GM18861 (cell line): Measurements from ENCODE around the gene CTNND2.

Experiments used
- ATAC-seq: cut with Tn5 transposase; IDR thresholded peaks from one replicate; pipeline ENCODE4 v1.9.1; 2021; ENCODE audit not compliant: unreplicated experiment

Gene CTNND2

GRCh38 chr5:11197726-11198125 lies 706.5 kb downstream of the CTNND2 start:
- ATAC-seq = no peak

GRCh38 chr5:11191673-11192072 lies 712.6 kb downstream of the CTNND2 start:
- no peak for ATAC-seq

GRCh38 chr5:11182441-11183080 lies 721.7 kb downstream of the CTNND2 start:
- ATAC-seq = peak; percentile 59

- no peak for ATAC-seq
These were observed 722.3 kb downstream of the CTNND2 start for GRCh38 chr5:11181940-11182339.

- ATAC-seq = no peak
These were observed 723.4 kb downstream of the CTNND2 start for GRCh38 chr5:11180890-11181289.

GRCh38 chr5:11177999-11178711 lies 726.1 kb downstream of the CTNND2 start:
- no peak for ATAC-seq

- no peak for ATAC-seq
These were observed 729.7 kb downstream of the CTNND2 start for GRCh38 chr5:11174591-11174990.

GRCh38 chr5:11172484-11172883 lies 731.8 kb downstream of the CTNND2 start:
- no peak for ATAC-seq

- ATAC-seq = no peak
These were observed 733.0 kb downstream of the CTNND2 start for GRCh38 chr5:11171236-11171635.

GRCh38 chr5:11166923-11167322 lies 737.3 kb downstream of the CTNND2 start:
- no peak for ATAC-seq

- no peak for ATAC-seq
These were observed 739.5 kb downstream of the CTNND2 start for GRCh38 chr5:11164531-11165294.

- ATAC-seq = no peak
These were observed 747.1 kb downstream of the CTNND2 start for GRCh38 chr5:11157132-11157531.

GRCh38 chr5:11153670-11154382 lies 750.4 kb downstream of the CTNND2 start:
- ATAC-seq = no peak

- no peak for ATAC-seq
These were observed 751.9 kb downstream of the CTNND2 start for GRCh38 chr5:11152368-11152767.

GRCh38 chr5:11150976-11151375 lies 753.3 kb downstream of the CTNND2 start:
- ATAC-seq = no peak

GRCh38 chr5:11148810-11149539 lies 755.3 kb downstream of the CTNND2 start:
- no peak for ATAC-seq

- ATAC-seq = no peak
These were observed 758.1 kb downstream of the CTNND2 start for GRCh38 chr5:11146171-11146570.

- no peak for ATAC-seq
These were observed 760.6 kb downstream of the CTNND2 start for GRCh38 chr5:11143456-11144267.

GRCh38 chr5:11139217-11139865 lies 764.9 kb downstream of the CTNND2 start:
- no peak for ATAC-seq
